Measurements from ENCODE around the gene NPRL2.

Gene NPRL2

DNA sequence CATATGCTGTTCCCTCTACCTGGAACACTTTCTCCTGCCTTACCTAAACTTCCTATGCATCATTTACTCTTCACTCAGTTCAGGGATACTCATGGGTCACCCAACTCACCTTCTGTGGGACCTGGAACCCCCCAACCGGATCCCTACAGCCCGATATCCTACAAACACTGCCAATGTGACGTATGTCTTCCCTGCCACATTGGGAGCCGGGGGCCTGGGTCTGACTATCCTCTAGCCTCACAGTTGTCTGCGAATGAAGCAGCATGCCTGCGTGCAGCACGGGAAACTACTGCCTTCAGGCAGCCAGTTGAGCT, 405 bp downstream of the NPRL2 start:
- DNase-seq (ENCODE audit: low spot score): no peak

DNA sequence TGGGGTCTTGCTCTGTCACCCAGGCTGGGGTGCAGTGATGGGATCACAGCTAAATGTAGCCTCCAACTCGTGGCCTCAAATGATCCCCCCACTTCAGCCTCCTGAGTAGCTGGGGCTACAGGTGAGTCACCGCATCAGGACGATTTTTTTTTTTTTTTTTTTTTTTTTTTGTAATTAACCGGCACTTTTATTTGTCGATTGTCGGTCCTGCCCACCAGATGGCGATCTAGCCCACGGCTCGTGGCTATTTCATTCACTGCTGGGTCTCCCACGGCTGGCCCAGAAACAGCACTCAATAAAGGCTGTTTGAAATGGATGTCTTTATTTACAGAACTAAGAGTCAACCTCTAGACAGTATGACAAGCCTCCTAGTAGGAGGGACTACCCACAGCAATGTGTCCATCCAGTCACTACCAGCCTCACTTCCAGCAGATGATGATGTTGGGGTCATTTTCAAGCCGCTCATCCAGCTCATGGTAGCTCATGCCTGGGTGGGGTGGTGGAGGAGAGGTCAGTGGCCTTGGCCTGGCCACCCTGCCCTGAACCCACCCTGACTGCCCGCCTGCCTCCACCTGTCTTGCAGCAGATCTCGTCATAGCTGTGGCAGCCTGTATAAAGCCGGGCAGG, 3.3 kb downstream of the NPRL2 start:
- DNase-seq (ENCODE audit: low spot score): peak; percentile 66

GRCh38 chr3:50345586-50346234, 4.9 kb downstream of the NPRL2 start, which contains the start of gene ZMYND10:
ZMYND10 (minus strand) TSS chr3:50345732; CDS start chr3:50345579, 153 bp downstream.
- no peak for DNase-seq (ENCODE audit: low spot score)

- DNase-seq (ENCODE audit: low spot score): no peak
Observed at GRCh38 chr3:50345008-50345407, 5.6 kb downstream of the NPRL2 start.

GRCh38 chr3:50342813-50343633, 7.6 kb downstream of the NPRL2 start:
- no peak for DNase-seq (ENCODE audit: low spot score)

GRCh38 chr3:50341996-50342650, 8.5 kb downstream of the NPRL2 start:
- no peak for DNase-seq (ENCODE audit: low spot score)

GRCh38 chr3:50341537-50341936, 9.0 kb downstream of the NPRL2 start:
- no peak for DNase-seq (ENCODE audit: low spot score)

GRCh38 chr3:50340448-50341329, 9.9 kb downstream of the NPRL2 start, which contains the start of gene RASSF1:
RASSF1 (minus strand) TSS chr3:50340836; CDS start chr3:50340805, 31 bp downstream.
- DNase-seq (ENCODE audit: low spot score): no peak

GRCh38 chr3:50340147-50340447, 10.5 kb downstream of the NPRL2 start:
- DNase-seq (ENCODE audit: low spot score): no peak

GRCh38 chr3:50339485-50340146, 11.0 kb downstream of the NPRL2 start:
- DNase-seq (ENCODE audit: low spot score): no peak

- DNase-seq (ENCODE audit: low spot score): peak; percentile 36
Observed at GRCh38 chr3:50338965-50339364, 11.6 kb downstream of the NPRL2 start.

DNA sequence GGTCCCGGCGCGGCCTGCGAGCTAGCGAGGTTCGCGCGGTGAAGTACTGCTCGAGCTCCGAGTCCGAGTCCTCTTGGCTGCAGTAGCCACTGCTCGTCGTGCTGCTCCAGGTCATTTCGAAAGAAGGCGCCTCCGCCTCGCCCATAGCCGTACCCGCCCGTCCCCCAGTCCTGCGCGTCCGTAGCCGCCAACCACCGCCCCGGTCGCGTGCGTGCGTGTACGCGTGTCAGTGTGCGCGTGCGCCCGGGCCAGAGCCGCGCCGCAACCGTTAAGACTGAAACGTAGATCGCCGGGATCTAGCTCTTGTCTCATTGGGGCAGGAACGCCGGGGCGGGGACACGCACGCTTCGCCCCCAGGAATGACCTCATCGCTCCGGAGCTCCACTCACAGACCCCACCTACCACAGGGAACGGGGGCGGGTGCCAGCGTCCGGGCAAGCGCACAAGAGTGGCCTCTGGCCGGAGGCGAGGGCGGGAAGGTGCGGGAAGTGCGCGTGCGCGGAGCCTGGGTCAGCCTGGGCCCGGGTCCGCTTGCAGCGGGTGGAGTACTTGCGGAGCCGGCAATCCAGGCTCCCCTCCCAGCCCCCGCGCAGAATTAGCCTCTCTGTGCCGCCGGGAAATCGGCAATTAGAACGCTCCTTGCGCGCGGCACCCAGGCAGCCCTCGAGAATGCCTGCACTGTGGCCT, 13.3 kb downstream of the NPRL2 start:
- DNase-seq (ENCODE audit: low spot score): peak; percentile 97

DNA sequence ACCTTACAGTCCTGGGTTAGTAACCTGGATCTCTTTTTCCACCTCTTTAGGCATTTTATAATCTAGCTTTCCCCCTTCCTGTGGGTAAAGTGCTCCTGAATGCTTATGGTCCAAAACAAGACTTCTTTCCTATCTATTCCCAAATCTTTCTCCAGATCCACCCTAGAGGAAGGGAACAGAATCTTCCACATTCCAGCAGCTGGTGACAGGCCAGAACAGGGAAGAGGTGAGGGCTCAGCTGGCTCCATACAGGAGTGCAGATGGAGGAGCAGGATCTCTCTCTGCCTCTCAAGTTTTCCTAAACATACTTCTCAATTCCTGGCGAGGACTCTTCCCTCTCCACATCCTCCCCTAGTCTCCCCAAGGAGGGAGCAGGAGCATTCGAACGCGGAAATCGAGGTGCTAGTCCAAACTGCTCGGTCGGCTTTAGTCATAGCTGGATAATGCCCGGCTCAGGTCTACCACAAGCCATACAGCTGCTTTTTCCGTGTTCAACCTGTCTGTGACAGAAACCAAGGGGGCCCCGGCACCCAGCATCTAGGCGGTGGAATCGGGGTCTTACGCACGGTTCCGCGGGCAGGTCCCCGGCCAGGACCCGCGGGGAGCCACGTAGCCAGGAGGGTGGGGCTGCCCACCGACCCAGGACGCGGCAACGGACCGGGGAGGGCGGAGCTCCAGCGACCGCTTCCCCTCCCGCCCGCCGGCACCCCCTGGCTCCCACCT, 14.0 kb downstream of the NPRL2 start:
- peak; percentile 26 for DNase-seq (ENCODE audit: low spot score)

DNA sequence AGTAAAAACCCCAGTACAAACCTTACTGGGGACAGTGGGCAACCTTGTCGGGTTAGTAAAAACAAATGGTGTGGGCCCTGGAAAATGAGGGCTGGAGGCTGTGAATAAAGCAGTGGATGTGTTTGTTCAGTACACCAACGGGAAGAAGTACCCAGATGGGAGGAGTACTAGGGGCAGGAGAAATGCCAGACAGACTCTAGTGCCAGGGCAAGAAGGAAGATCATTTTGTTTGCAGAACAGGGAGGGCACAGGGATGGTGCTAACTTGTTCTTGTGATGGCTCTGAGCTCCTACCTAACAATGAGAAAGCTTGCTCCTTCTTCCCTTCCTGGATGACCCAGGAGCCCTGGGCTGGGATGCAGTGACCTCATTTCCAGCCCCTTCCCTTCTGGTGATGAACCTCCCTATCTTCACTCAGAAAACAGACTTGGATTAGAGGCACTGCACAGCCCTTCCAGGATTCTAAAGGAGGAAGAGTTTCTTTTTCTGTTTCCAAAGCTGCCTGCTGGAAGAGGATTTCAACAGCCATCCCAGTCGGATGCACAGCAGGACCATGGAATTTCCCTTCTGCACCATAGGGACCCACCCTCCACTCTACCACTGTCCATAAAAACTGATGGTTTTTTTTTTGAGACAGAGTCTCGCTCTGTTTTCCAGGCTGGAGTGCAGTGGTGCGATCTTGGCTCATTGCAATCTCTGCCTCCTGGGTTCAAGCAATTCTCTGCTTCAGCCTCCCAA, 16.1 kb downstream of the NPRL2 start:
- no peak for DNase-seq (ENCODE audit: low spot score)

DNA sequence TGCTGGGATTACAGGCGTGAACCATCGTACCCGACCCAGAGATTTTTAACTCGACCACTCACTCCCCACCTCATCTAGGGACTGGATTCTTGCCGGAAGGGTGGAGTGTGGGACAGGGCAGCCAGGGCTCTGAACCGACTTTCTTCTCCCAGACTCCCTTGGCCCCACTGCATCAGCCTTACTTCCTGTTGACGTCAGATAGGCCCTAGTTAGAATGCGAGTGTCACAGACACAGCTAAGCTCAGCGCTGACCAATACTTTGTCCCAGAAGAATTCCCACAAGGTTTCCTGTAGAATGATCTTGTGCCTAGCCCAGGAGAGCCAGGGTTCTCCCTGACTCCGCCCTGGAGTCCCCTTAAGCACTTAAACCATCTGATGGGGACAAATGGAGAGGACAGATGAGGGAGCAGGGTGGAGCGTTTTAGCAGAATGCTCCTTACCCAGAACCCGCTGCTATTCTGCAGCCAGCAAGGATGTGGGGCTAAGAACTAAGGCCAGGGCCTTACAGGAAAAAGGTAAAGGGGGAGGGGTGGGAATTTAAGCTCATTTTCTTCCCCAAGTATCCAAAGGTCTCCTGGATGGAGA, 16.7 kb downstream of the NPRL2 start:
- DNase-seq (ENCODE audit: low spot score): no peak

DNA sequence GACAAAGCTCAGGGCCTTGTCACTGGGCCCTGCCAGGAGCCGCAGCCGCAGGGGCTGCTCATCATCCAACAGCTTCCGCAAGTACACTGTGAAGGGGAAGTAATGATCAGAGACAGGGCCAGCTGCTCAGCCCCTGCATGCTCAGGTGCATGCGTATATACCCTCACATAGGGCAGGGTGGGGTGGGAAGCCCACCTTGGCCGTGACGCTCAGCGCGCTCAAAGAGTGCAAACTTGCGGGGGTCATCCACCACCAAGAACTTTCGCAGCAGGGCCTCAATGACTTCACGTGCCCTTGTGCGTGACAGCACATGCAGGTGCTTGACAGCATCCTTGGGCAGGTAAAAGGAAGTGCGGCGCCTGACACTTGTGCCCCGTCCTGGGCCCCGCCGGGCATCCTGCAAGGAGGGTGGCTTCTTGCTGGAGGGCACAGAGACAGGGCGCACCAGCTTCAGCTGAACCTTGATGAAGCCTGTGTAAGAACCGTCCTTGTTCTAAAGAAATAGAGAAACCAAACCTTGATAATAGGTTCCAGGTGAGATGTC, 19.1 kb downstream of the NPRL2 start:
- no peak for DNase-seq (ENCODE audit: low spot score)

- DNase-seq (ENCODE audit: low spot score): no peak
Observed at GRCh38 chr3:50330330-50330729, 20.2 kb downstream of the NPRL2 start.

- DNase-seq (ENCODE audit: low spot score): peak; percentile 98
Observed at GRCh38 chr3:50327943-50328691, 22.5 kb downstream of the NPRL2 start, which contains the start of gene TUSC2. TUSC2 (minus strand) TSS chr3:50328223; CDS start chr3:50328099, 124 bp downstream.
